ENCODE data around the gene GRM5.

The GRM5 gene

GRCh38 chr11:88575916-88576315 is 489.9 kb downstream of the GRM5 start:
- Histone ChIP-seq H3K27me3 (replicated peaks; ENCODE audit: control insufficient read depth, insufficient read depth, low read length, poor library complexity, severe bottlenecking) (peaks cover 7% of the 10 kb centered on the region), H3K4me3 (ENCODE audit: insufficient read depth, low read depth, low read length, poor library complexity, severe bottlenecking) (no peak overlapping the region), H3K9me3 (ENCODE audit: control insufficient read depth, low read length) (no peaks in the 10 kb centered on the region), H3K36me3 (ENCODE audit: control insufficient read depth, insufficient read depth, low read length) (no peaks in the 10 kb centered on the region), H3K4me1 (ENCODE audit: control insufficient read depth, insufficient read depth, low read length, poor library complexity, severe bottlenecking) (no peaks in the 10 kb centered on the region), H3K27ac (ENCODE audit: insufficient read depth, low read length, poor library complexity, severe bottlenecking) (no peak overlapping the region)
- no peak for DNase-seq

GRCh38 chr11:88569342-88569741 is 496.4 kb downstream of the GRM5 start:
- no peak overlapping the region for H3K27ac ChIP-seq (ENCODE audit: insufficient read depth, low read length, poor library complexity, severe bottlenecking)
- no peaks in the 10 kb centered on the region for H3K9me3 ChIP-seq (ENCODE audit: control insufficient read depth, low read length)
- H3K36me3 ChIP-seq (ENCODE audit: control insufficient read depth, insufficient read depth, low read length): no peaks in the 10 kb centered on the region
- no peaks in the 10 kb centered on the region for H3K4me1 ChIP-seq (ENCODE audit: control insufficient read depth, insufficient read depth, low read length, poor library complexity, severe bottlenecking)
- H3K4me3 ChIP-seq (ENCODE audit: insufficient read depth, low read depth, low read length, poor library complexity, severe bottlenecking): no peak overlapping the region
- DNase-seq: no peak
- peaks cover 3% of the 10 kb centered on the region for H3K27me3 ChIP-seq (replicated peaks; ENCODE audit: control insufficient read depth, insufficient read depth, low read length, poor library complexity, severe bottlenecking)

GRCh38 chr11:88555829-88556202 is 510.0 kb downstream of the GRM5 start:
- Histone ChIP-seq H3K27me3 (replicated peaks; ENCODE audit: control insufficient read depth, insufficient read depth, low read length, poor library complexity, severe bottlenecking) (no peaks in the 10 kb centered on the region), H3K4me3 (ENCODE audit: insufficient read depth, low read depth, low read length, poor library complexity, severe bottlenecking) (no peak overlapping the region), H3K27ac (ENCODE audit: insufficient read depth, low read length, poor library complexity, severe bottlenecking) (no peak overlapping the region), H3K4me1 (ENCODE audit: control insufficient read depth, insufficient read depth, low read length, poor library complexity, severe bottlenecking) (no peaks in the 10 kb centered on the region), H3K36me3 (ENCODE audit: control insufficient read depth, insufficient read depth, low read length) (no peaks in the 10 kb centered on the region), H3K9me3 (ENCODE audit: control insufficient read depth, low read length) (no peaks in the 10 kb centered on the region)
- no peak for DNase-seq

- H3K27ac ChIP-seq (ENCODE audit: insufficient read depth, low read length, poor library complexity, severe bottlenecking): no peak overlapping the region
- no peak for DNase-seq
- no peak overlapping the region for H3K4me3 ChIP-seq (ENCODE audit: insufficient read depth, low read depth, low read length, poor library complexity, severe bottlenecking)
- H3K9me3 ChIP-seq (ENCODE audit: control insufficient read depth, low read length): no peaks in the 10 kb centered on the region
- no peaks in the 10 kb centered on the region for H3K27me3 ChIP-seq (replicated peaks; ENCODE audit: control insufficient read depth, insufficient read depth, low read length, poor library complexity, severe bottlenecking)
- H3K36me3 ChIP-seq (ENCODE audit: control insufficient read depth, insufficient read depth, low read length): no peaks in the 10 kb centered on the region
- no peaks in the 10 kb centered on the region for H3K4me1 ChIP-seq (ENCODE audit: control insufficient read depth, insufficient read depth, low read length, poor library complexity, severe bottlenecking)
Observed at GRCh38 chr11:88555018-88555828, 510.6 kb downstream of the GRM5 start.

GRCh38 chr11:88553204-88553603 is 512.6 kb downstream of the GRM5 start:
- Histone ChIP-seq H3K27me3 (replicated peaks; ENCODE audit: control insufficient read depth, insufficient read depth, low read length, poor library complexity, severe bottlenecking) (no peaks in the 10 kb centered on the region), H3K4me3 (ENCODE audit: insufficient read depth, low read depth, low read length, poor library complexity, severe bottlenecking) (no peak overlapping the region), H3K9me3 (ENCODE audit: control insufficient read depth, low read length) (no peaks in the 10 kb centered on the region), H3K36me3 (ENCODE audit: control insufficient read depth, insufficient read depth, low read length) (no peaks in the 10 kb centered on the region), H3K4me1 (ENCODE audit: control insufficient read depth, insufficient read depth, low read length, poor library complexity, severe bottlenecking) (no peaks in the 10 kb centered on the region), H3K27ac (ENCODE audit: insufficient read depth, low read length, poor library complexity, severe bottlenecking) (no peak overlapping the region)
- DNase-seq: no peak

GRCh38 chr11:88552379-88553062 is 513.3 kb downstream of the GRM5 start:
- Histone ChIP-seq H3K9me3 (ENCODE audit: control insufficient read depth, low read length) (no peaks in the 10 kb centered on the region), H3K4me1 (ENCODE audit: control insufficient read depth, insufficient read depth, low read length, poor library complexity, severe bottlenecking) (no peaks in the 10 kb centered on the region), H3K4me3 (ENCODE audit: insufficient read depth, low read depth, low read length, poor library complexity, severe bottlenecking) (no peak overlapping the region), H3K27ac (ENCODE audit: insufficient read depth, low read length, poor library complexity, severe bottlenecking) (no peak overlapping the region), H3K36me3 (ENCODE audit: control insufficient read depth, insufficient read depth, low read length) (no peaks in the 10 kb centered on the region), H3K27me3 (replicated peaks; ENCODE audit: control insufficient read depth, insufficient read depth, low read length, poor library complexity, severe bottlenecking) (no peaks in the 10 kb centered on the region)
- DNase-seq: peak; percentile 3 to 31 (median 6)

GRCh38 chr11:88544656-88545280 is 521.0 kb downstream of the GRM5 start:
- H3K4me1 ChIP-seq (ENCODE audit: control insufficient read depth, insufficient read depth, low read length, poor library complexity, severe bottlenecking): peaks cover 5% of the 10 kb centered on the region
- no peaks in the 10 kb centered on the region for H3K27me3 ChIP-seq (replicated peaks; ENCODE audit: control insufficient read depth, insufficient read depth, low read length, poor library complexity, severe bottlenecking)
- no peaks in the 10 kb centered on the region for H3K36me3 ChIP-seq (ENCODE audit: control insufficient read depth, insufficient read depth, low read length)
- H3K9me3 ChIP-seq (ENCODE audit: control insufficient read depth, low read length): no peaks in the 10 kb centered on the region
- no peak for DNase-seq
- no peak overlapping the region for H3K27ac ChIP-seq (ENCODE audit: insufficient read depth, low read length, poor library complexity, severe bottlenecking)
- no peak overlapping the region for H3K4me3 ChIP-seq (ENCODE audit: insufficient read depth, low read depth, low read length, poor library complexity, severe bottlenecking)

- no peaks in the 10 kb centered on the region for H3K9me3 ChIP-seq (ENCODE audit: control insufficient read depth, low read length)
- no peaks in the 10 kb centered on the region for H3K27me3 ChIP-seq (replicated peaks; ENCODE audit: control insufficient read depth, insufficient read depth, low read length, poor library complexity, severe bottlenecking)
- H3K4me1 ChIP-seq (ENCODE audit: control insufficient read depth, insufficient read depth, low read length, poor library complexity, severe bottlenecking): peaks cover 5% of the 10 kb centered on the region
- no peak overlapping the region for H3K4me3 ChIP-seq (ENCODE audit: insufficient read depth, low read depth, low read length, poor library complexity, severe bottlenecking)
- DNase-seq: peak; percentile 34 to 61 (median 44)
- H3K36me3 ChIP-seq (ENCODE audit: control insufficient read depth, insufficient read depth, low read length): no peaks in the 10 kb centered on the region
- no peak overlapping the region for H3K27ac ChIP-seq (ENCODE audit: insufficient read depth, low read length, poor library complexity, severe bottlenecking)
Observed at GRCh38 chr11:88543902-88544655, 521.7 kb downstream of the GRM5 start.

- Histone ChIP-seq H3K4me3 (ENCODE audit: insufficient read depth, low read depth, low read length, poor library complexity, severe bottlenecking) (no peak overlapping the region), H3K27ac (ENCODE audit: insufficient read depth, low read length, poor library complexity, severe bottlenecking) (no peak overlapping the region), H3K4me1 (ENCODE audit: control insufficient read depth, insufficient read depth, low read length, poor library complexity, severe bottlenecking) (peaks cover 5% of the 10 kb centered on the region), H3K27me3 (replicated peaks; ENCODE audit: control insufficient read depth, insufficient read depth, low read length, poor library complexity, severe bottlenecking) (no peaks in the 10 kb centered on the region), H3K36me3 (ENCODE audit: control insufficient read depth, insufficient read depth, low read length) (no peaks in the 10 kb centered on the region), H3K9me3 (ENCODE audit: control insufficient read depth, low read length) (no peaks in the 10 kb centered on the region)
- no peak for DNase-seq
Observed at GRCh38 chr11:88541006-88541405, 524.8 kb downstream of the GRM5 start.

Measured in effector memory CD4-positive, alpha-beta T cell (primary cell).